Trophoblast cell (in vitro differentiated cells and primary cell): ENCODE results near the gene XYLT1.
"Not testable (repeated sequence)": the region's sequence is repeated elsewhere in the genome, so short reads cannot be mapped to it uniquely, and the experiment has no call there.

Experiments used
- DNase-seq, 2 donors: peaks; one replicate each; pipeline ENCODE4 v3.0.0-alpha.2; 2016
- H2AFZ ChIP-seq: 2 replicates; pipeline ENCODE4 v1.6.1; 2013; ENCODE audit warnings: low read length, moderate library complexity, mild to moderate bottlenecking; ENCODE audit not compliant: insufficient read depth, poor library complexity
- H2AK5ac ChIP-seq: 2 replicates; pipeline ENCODE4 v1.6.1; 2013; ENCODE audit warnings: mild to moderate bottlenecking, low read length
- H2BK120ac ChIP-seq: 2 replicates; pipeline ENCODE4 v1.6.1; 2013; ENCODE audit warnings: low read length, mild to moderate bottlenecking, moderate library complexity; ENCODE audit not compliant: insufficient read depth, poor library complexity
- H2BK12ac ChIP-seq: 2 replicates; pipeline ENCODE4 v1.6.1; 2013; ENCODE audit warnings: mild to moderate bottlenecking, low read length, moderate library complexity
- H2BK5ac ChIP-seq: 2 replicates; pipeline ENCODE4 v1.6.1; 2013; ENCODE audit warnings: low read length, low read depth, moderate library complexity, mild to moderate bottlenecking; ENCODE audit not compliant: poor library complexity
- H3K14ac ChIP-seq: 2 replicates; pipeline ENCODE4 v1.6.1; 2013; ENCODE audit warnings: mild to moderate bottlenecking, low read length
- H3K18ac ChIP-seq: 2 replicates; pipeline ENCODE4 v1.6.1; 2013; ENCODE audit warnings: mild to moderate bottlenecking, low read length
- H3K23ac ChIP-seq: 2 replicates; pipeline ENCODE4 v1.6.1; 2013; ENCODE audit warnings: low read length
- H3K27ac ChIP-seq: 2 replicates; pipeline ENCODE4 v1.5.1; 2013; ENCODE audit warnings: low read depth, mild to moderate bottlenecking, inconsistent platforms, low read length, moderate library complexity
- H3K27me3 ChIP-seq: 2 replicates; pipeline ENCODE4 v1.6.1; 2013; ENCODE audit warnings: inconsistent platforms, mild to moderate bottlenecking, low read length, moderate library complexity; ENCODE audit not compliant: insufficient read depth
- H3K36me3 ChIP-seq, 2 experiments: 1 replicate in 1 of 2; 2 replicates in 1 of 2; pipeline ENCODE4 v1.6.1; 2013; ENCODE audit warnings: low read length in 2 of 2, mild to moderate bottlenecking in 2 of 2, moderate library complexity in 1 of 2; ENCODE audit not compliant: insufficient read depth in 2 of 2, control insufficient read depth in 1 of 2
- H3K4ac ChIP-seq: 2 replicates; pipeline ENCODE4 v1.6.1; 2013; ENCODE audit warnings: low read depth, mild to moderate bottlenecking, low read length, moderate library complexity
- H3K4me1 ChIP-seq, 2 experiments: 1 replicate in 1 of 2; 2 replicates in 1 of 2; pipeline ENCODE4 v1.6.1; 2013; ENCODE audit warnings: low read length in 2 of 2, mild to moderate bottlenecking in 2 of 2, moderate library complexity in 1 of 2; ENCODE audit not compliant: insufficient read depth in 2 of 2, control insufficient read depth in 1 of 2
- H3K4me2 ChIP-seq: 2 replicates; pipeline ENCODE4 v1.6.1; 2013; ENCODE audit warnings: inconsistent platforms, mild to moderate bottlenecking, low read length, moderate library complexity
- H3K4me3 ChIP-seq: 2 replicates; pipeline ENCODE4 v1.5.1; 2013; ENCODE audit warnings: mild to moderate bottlenecking, low read depth, low read length, inconsistent platforms
- H3K79me1 ChIP-seq: one replicate; pipeline ENCODE4 v1.6.1; 2013; ENCODE audit warnings: low read length
- H3K79me2 ChIP-seq: 2 replicates; pipeline ENCODE4 v1.6.1; 2013; ENCODE audit warnings: low read length, mild to moderate bottlenecking; ENCODE audit not compliant: control insufficient read depth, insufficient read depth, poor library complexity
- H3K9ac ChIP-seq: 2 replicates; pipeline ENCODE4 v1.6.1; 2013; ENCODE audit warnings: mild to moderate bottlenecking, low read length
- H3K9me3 ChIP-seq: 2 replicates; pipeline ENCODE4 v1.6.1; 2013; ENCODE audit warnings: low read depth, mild to moderate bottlenecking, control low read depth, inconsistent platforms, low read length; ENCODE audit not compliant: insufficient read depth
- H4K12ac ChIP-seq: 2 replicates; pipeline ENCODE4 v1.6.1; 2013; ENCODE audit warnings: low read depth, mild to moderate bottlenecking, low read length, moderate library complexity
- H4K8ac ChIP-seq: 2 replicates; pipeline ENCODE4 v1.6.1; 2013; ENCODE audit warnings: low read depth, mild to moderate bottlenecking, low read length, moderate library complexity
- H4K91ac ChIP-seq: one replicate; pipeline ENCODE4 v1.6.1; 2013; ENCODE audit warnings: low read depth, mild to moderate bottlenecking, low read length, moderate library complexity
- WGBS: extraction: QIAGEN DNeasy Blood & Tissue Kit; methylation state at CpG from one replicate; pipeline ENCODE4 v1.1.7; 2013; ENCODE audit warnings: missing lambda C conversion rate; ENCODE audit not compliant: insufficient read length, insufficient coverage; ENCODE audit errors: extremely low coverage; 5-methylcytosine and 5-hydroxymethylcytosine counted together

Gene XYLT1

DNA sequence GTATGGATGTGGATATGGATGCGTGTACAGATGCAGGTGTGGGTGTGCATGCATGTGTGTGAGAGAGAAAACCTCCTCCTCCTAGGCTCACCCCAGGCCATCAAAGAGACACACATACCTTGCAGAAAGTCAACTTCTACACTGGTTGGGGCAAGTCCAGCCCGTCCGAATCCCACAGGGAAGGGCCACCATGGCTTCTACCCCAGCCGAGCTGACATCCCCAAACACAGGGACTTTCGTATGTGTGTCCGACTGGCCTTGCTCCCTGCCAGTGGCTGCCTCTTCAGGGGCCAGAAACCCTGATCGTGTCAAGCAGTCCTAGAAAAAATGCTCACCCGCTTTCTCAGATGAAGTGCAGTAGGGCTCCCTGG lies 134.2 kb downstream of the XYLT1 start:
- no peak overlapping the region for H3K4ac ChIP-seq
- no peak overlapping the region for H4K12ac ChIP-seq
- no peak overlapping the region for H4K91ac ChIP-seq
- peak overlapping the region; percentile 30 for H3K14ac ChIP-seq
- H3K79me1 ChIP-seq, result no peaks in the 10 kb centered on the region
- H2BK5ac ChIP-seq, result no peak overlapping the region
- H3K23ac ChIP-seq, result no peak overlapping the region
- no peak overlapping the region for H2AK5ac ChIP-seq
- WGBS, result no CpG with 5 or more reads among the region's 8 CpGs
- no peak overlapping the region for H3K9ac ChIP-seq
- no peaks in the 10 kb centered on the region for H3K79me2 ChIP-seq
- no peak for DNase-seq
- no peak overlapping the region for H2BK12ac ChIP-seq
- no peak overlapping the region for H3K4me2 ChIP-seq
- H2BK120ac ChIP-seq, result no peak overlapping the region
- H3K27ac ChIP-seq, result no peak overlapping the region
- no peak overlapping the region for H2AFZ ChIP-seq
- H3K9me3 ChIP-seq, result no peaks in the 10 kb centered on the region
- H3K36me3 ChIP-seq, result no peaks in the 10 kb centered on the region
- H3K4me1 ChIP-seq, result no peaks in the 10 kb centered on the region
- H3K27me3 ChIP-seq, result no peaks in the 10 kb centered on the region
- H3K4me3 ChIP-seq, result no peak overlapping the region
- no peak overlapping the region for H3K18ac ChIP-seq
- H4K8ac ChIP-seq, result no peak overlapping the region

DNA sequence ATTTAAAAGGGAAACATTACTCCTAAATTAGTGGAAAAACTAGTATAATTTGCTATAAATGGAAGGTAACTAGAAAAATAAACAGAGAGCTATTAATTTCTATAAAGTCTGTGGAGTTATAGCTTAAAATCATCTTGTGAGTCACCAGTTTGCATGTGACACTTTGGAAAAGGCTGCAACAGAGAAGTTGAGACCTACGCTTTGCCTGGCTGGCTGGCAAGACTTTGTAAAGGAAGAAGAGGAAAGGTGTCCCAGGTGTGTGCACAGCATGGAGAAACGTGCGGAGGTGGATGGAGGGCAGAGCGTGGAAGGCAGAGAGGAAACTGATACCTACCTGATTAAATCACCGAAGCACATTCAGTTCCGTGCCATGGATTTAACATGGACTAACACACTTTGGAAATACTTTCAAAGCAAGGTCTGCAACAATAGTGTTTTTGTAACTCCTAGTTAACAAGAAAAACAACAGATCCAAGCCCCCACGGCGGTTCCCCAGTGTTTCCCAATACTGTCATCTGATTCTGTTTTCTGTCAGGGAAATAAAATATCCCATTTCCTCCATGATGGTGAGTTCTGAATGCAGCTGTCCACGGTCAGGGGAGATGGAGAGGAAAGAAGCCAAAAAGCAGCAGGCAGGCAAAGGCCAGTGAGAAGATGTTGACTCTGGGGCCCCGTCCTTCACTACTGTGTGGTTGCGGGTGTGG lies 134.8 kb downstream of the XYLT1 start:
- no peak overlapping the region for H4K91ac ChIP-seq
- no peak overlapping the region for H3K4me2 ChIP-seq
- H2BK120ac ChIP-seq, result no peak overlapping the region
- no peaks in the 10 kb centered on the region for H3K79me2 ChIP-seq
- H3K14ac ChIP-seq, result no peak overlapping the region
- no peak overlapping the region for H3K23ac ChIP-seq
- no peak overlapping the region for H3K9ac ChIP-seq
- no CpG with 5 or more reads among the region's 11 CpGs for WGBS
- H2BK12ac ChIP-seq, result no peak overlapping the region
- H4K12ac ChIP-seq, result no peak overlapping the region
- no peak overlapping the region for H3K27ac ChIP-seq
- no peaks in the 10 kb centered on the region for H3K4me1 ChIP-seq
- no peaks in the 10 kb centered on the region for H3K36me3 ChIP-seq
- no peak overlapping the region for H4K8ac ChIP-seq
- no peak overlapping the region for H3K18ac ChIP-seq
- H3K27me3 ChIP-seq, result no peaks in the 10 kb centered on the region
- H3K79me1 ChIP-seq, result no peaks in the 10 kb centered on the region
- no peak overlapping the region for H3K4me3 ChIP-seq
- no peak overlapping the region for H2AFZ ChIP-seq
- DNase-seq, result no peak
- H2BK5ac ChIP-seq, result no peak overlapping the region
- H2AK5ac ChIP-seq, result no peak overlapping the region
- no peak overlapping the region for H3K4ac ChIP-seq
- no peaks in the 10 kb centered on the region for H3K9me3 ChIP-seq

DNA sequence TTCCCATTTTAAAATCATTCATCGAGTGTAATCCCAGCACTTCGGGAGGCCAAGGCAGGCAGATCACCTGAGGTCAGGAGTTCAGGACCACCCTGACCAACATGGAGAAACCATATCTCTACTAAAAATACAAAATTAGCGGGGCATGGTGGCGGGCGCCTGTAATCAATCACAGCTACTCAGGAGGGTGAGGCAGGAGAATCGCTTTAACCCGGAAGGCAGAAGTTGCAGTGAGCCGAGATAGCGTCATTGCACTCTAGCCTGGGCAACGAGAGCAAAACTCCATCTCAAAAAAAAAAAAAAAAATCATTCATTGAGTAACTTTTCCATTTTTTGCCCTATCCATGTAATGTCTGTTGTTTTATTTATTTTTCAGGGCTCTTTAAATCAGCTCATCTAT lies 135.4 kb downstream of the XYLT1 start:
- WGBS, result no CpG with 5 or more reads among the region's 10 CpGs
- not testable (repeated sequence) for H3K4me1 ChIP-seq, H3K4me2 ChIP-seq, H3K9ac ChIP-seq, H4K91ac ChIP-seq, H3K79me1 ChIP-seq, H2BK5ac ChIP-seq, H2AK5ac ChIP-seq, H3K18ac ChIP-seq, DNase-seq, H3K4me3 ChIP-seq, H3K79me2 ChIP-seq, H3K27me3 ChIP-seq, H2AFZ ChIP-seq, H4K12ac ChIP-seq, H3K14ac ChIP-seq, H3K23ac ChIP-seq, H3K27ac ChIP-seq, H3K9me3 ChIP-seq, H2BK120ac ChIP-seq, H4K8ac ChIP-seq, H3K36me3 ChIP-seq, H3K4ac ChIP-seq, H2BK12ac ChIP-seq

DNA sequence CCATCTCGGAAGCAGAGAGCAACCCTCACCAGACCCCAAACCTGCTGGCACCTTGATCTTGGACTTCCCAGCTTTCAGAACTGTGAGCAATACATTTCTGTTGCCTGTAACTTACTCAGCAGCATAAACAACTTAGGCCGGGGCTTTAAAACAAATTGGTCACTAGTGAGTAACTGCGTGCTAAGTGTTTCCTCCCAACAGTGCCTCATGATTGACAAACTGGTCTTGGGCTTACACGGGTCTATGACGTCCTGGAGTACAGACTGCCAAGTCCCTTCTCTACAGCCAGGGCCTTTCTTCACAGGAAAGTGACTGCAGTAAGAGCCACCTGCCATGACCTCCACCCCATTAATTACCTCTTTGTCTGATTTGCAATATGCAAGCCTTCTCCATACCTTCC lies 136.7 kb downstream of the XYLT1 start:
- no CpG with 5 or more reads among the region's 5 CpGs for WGBS
- Histone ChIP-seq H3K4me2 (no peak overlapping the region), H4K12ac (no peak overlapping the region), H3K36me3 (no peaks in the 10 kb centered on the region), H3K9me3 (no peaks in the 10 kb centered on the region), H2BK120ac (no peak overlapping the region), H3K27ac (no peak overlapping the region), H2BK5ac (no peak overlapping the region), H3K4me1 (no peaks in the 10 kb centered on the region), H2AK5ac (no peak overlapping the region), H2AFZ (no peak overlapping the region), H4K91ac (no peak overlapping the region), H3K4me3 (no peak overlapping the region), H3K23ac (no peak overlapping the region), H3K27me3 (no peaks in the 10 kb centered on the region), H2BK12ac (no peak overlapping the region), H3K79me1 (no peaks in the 10 kb centered on the region), H3K18ac (no peak overlapping the region), H3K9ac (no peak overlapping the region), H3K14ac (no peak overlapping the region), H3K4ac (no peak overlapping the region), H3K79me2 (no peaks in the 10 kb centered on the region), H4K8ac (no peak overlapping the region)
- peak in 1 of 2 donors; percentile 17 for DNase-seq
